Mammary epithelial cell (primary cell): Measurements from ENCODE around the gene SLC35E3.

Experiments
- CTCF ChIP-seq, 2 donors: IDR thresholded peaks in 1 of 2; conservative IDR thresholded peaks in 1 of 2; 2 replicates each; pipeline ENCODE4 v1.5.1; 2011 to 2012; ENCODE audit warnings: inconsistent platforms in 2 of 2, low read length in 2 of 2, mild to moderate bottlenecking in 2 of 2, control low read depth in 1 of 2, low read depth in 1 of 2; ENCODE audit not compliant: insufficient read depth in 1 of 2; ENCODE audit errors: extremely low read depth in 1 of 2
- EZH2 ChIP-seq: IDR thresholded peaks from 2 replicates; pipeline ENCODE4 v1.6.1; 2012; ENCODE audit warnings: low read length, inconsistent platforms, borderline replicate concordance

GRCh38 chr12:68791897-68792481 is 46.0 kb downstream of the SLC35E3 start:
- TF ChIP-seq CTCF (conservative IDR thresholded peaks at IDR 0.05 in 1 of 2, IDR thresholded peaks at IDR 0.05 in 1 of 2; ENCODE audit: extremely low read depth in 1 of 2, insufficient read depth in 1 of 2, low read depth in 1 of 2, low read length in 2 of 2) = no peak
- no peak for TF ChIP-seq EZH2
